ENCODE data around the gene BAIAP2.

BAIAP2 gene

GRCh38 chr17:81034168-81034777 is 678 bp upstream of the BAIAP2 start:
- peak; percentile 83 for TF ChIP-seq ZBTB7A (IDR thresholded peaks at IDR 0.05; ENCODE audit: low read depth)
- no peak for TF ChIP-seq TCF12 (IDR thresholded peaks at IDR 0.05; ENCODE audit: low read depth)

GRCh38 chr17:81035521-81036196 is 708 bp downstream of the BAIAP2 start:
- TF ChIP-seq TAF1 (IDR thresholded peaks at IDR 0.05; ENCODE audit: low read depth) (no peak), NFIC (IDR thresholded peaks at IDR 0.05) (no peak), TCF12 (IDR thresholded peaks at IDR 0.05; ENCODE audit: low read depth) (no peak), RAD21 (IDR thresholded peaks at IDR 0.05; ENCODE audit: low read depth) (no peak), EGR1 (IDR thresholded peaks at IDR 0.05) (no peak), TEAD4 (IDR thresholded peaks at IDR 0.05) (no peak), FOXM1 (IDR thresholded peaks at IDR 0.05; ENCODE audit: borderline replicate concordance, low read depth) (no peak), MAX (IDR thresholded peaks at IDR 0.05) (no peak), YY1 (IDR thresholded peaks at IDR 0.05; ENCODE audit: low read depth) (no peak), REST (IDR thresholded peaks at IDR 0.05; ENCODE audit: low read depth) (no peak), EP300 (IDR thresholded peaks at IDR 0.05; ENCODE audit: borderline replicate concordance) (no peak), CEBPB (IDR thresholded peaks at IDR 0.05) (no peak), CREB1 (IDR thresholded peaks at IDR 0.05; ENCODE audit: low read depth) (no peak), ZBTB7A (IDR thresholded peaks at IDR 0.05; ENCODE audit: low read depth) (no peak), USF1 (IDR thresholded peaks at IDR 0.05) (no peak)

GRCh38 chr17:81036197-81036941 is 1.4 kb downstream of the BAIAP2 start:
- no peak for TF ChIP-seq REST (IDR thresholded peaks at IDR 0.05; ENCODE audit: low read depth)
- peak; percentile 9; the same call in 1 of the 2 replicates for TF ChIP-seq MAX (IDR thresholded peaks at IDR 0.05)
- no peak for TF ChIP-seq TEAD4 (IDR thresholded peaks at IDR 0.05)
- no peak for TF ChIP-seq CREB1 (IDR thresholded peaks at IDR 0.05; ENCODE audit: low read depth)
- no peak for TF ChIP-seq TAF1 (IDR thresholded peaks at IDR 0.05; ENCODE audit: low read depth)
- TF ChIP-seq EGR1 (IDR thresholded peaks at IDR 0.05): no peak
- TF ChIP-seq NFIC (IDR thresholded peaks at IDR 0.05): no peak
- no peak for TF ChIP-seq USF1 (IDR thresholded peaks at IDR 0.05)

- 0 out of 2 replicates have a peak, but pooled peaks have one; percentile 14 for TF ChIP-seq CEBPB (IDR thresholded peaks at IDR 0.05)
- TF ChIP-seq TEAD4 (IDR thresholded peaks at IDR 0.05): peak; percentile 78
- peak; percentile 78 for TF ChIP-seq MAX (IDR thresholded peaks at IDR 0.05)
- peak; percentile 50; the same call in 1 of the 2 replicates for TF ChIP-seq FOXM1 (IDR thresholded peaks at IDR 0.05; ENCODE audit: borderline replicate concordance, low read depth)
- TF ChIP-seq TCF12 (IDR thresholded peaks at IDR 0.05; ENCODE audit: low read depth): peak; percentile 92
- no peak for TF ChIP-seq EGR1 (IDR thresholded peaks at IDR 0.05)
- peak; percentile 44 for TF ChIP-seq REST (IDR thresholded peaks at IDR 0.05; ENCODE audit: low read depth)
- no peak for TF ChIP-seq ZBTB7A (IDR thresholded peaks at IDR 0.05; ENCODE audit: low read depth)
- TF ChIP-seq RAD21 (IDR thresholded peaks at IDR 0.05; ENCODE audit: low read depth): peak; percentile 16; the same call in 1 of the 2 replicates
- peak; percentile 61; the same call in 1 of the 2 replicates for TF ChIP-seq YY1 (IDR thresholded peaks at IDR 0.05; ENCODE audit: low read depth)
- peak; percentile 10; the same call in 1 of the 2 replicates for TF ChIP-seq USF1 (IDR thresholded peaks at IDR 0.05)
- no peak for TF ChIP-seq CREB1 (IDR thresholded peaks at IDR 0.05; ENCODE audit: low read depth)
- peak; percentile 59; the same call in 1 of the 2 replicates for TF ChIP-seq TAF1 (IDR thresholded peaks at IDR 0.05; ENCODE audit: low read depth)
- TF ChIP-seq EP300 (IDR thresholded peaks at IDR 0.05; ENCODE audit: borderline replicate concordance): peak; percentile 83
- peak; percentile 67 for TF ChIP-seq NFIC (IDR thresholded peaks at IDR 0.05)
These were observed 2.3 kb downstream of the BAIAP2 start for GRCh38 chr17:81037026-81037797.

Measured in Ishikawa (cell line).